GM23248 (cell line): ENCODE results near the gene LEKR1. TPM values are rescaled to one million over a fixed set of nuclear protein-coding genes. Genes with fewer than 3 reads are reported as not detected.
"Not testable (repeated sequence)": the region's sequence is repeated elsewhere in the genome, so short reads cannot be mapped to it uniquely, and the experiment has no call there.

Source experiments
- DNase-seq: peaks from one replicate; pipeline ENCODE4 v3.0.0-alpha.2; 2015
- H2AFZ ChIP-seq: fragments of 200-600 bp; sonication (generic); 2 replicates; pipeline ENCODE4 v1.6.1; 2016; ENCODE audit warnings: antibody characterized with exemption
- H3F3A ChIP-seq: fragments of 200-600 bp; sonication (generic); 2 replicates; pipeline ENCODE4 v1.6.1; 2016; ENCODE audit warnings: mild to moderate bottlenecking, antibody characterized with exemption, mixed run types; ENCODE audit not compliant: insufficient read depth
- H3K27ac ChIP-seq: fragments of 200-600 bp; sonication (generic); 2 replicates; pipeline ENCODE4 v1.5.1; 2016; ENCODE audit warnings: mild to moderate bottlenecking
- H3K27me3 ChIP-seq: fragments of 200-600 bp; sonication (generic); replicated peaks from 2 replicates; pipeline ENCODE4 v1.6.1; 2016; ENCODE audit warnings: mild to moderate bottlenecking; ENCODE audit not compliant: insufficient read depth
- H3K36me3 ChIP-seq: fragments of 200-600 bp; sonication (generic); 2 replicates; pipeline ENCODE4 v1.6.1; 2016; ENCODE audit warnings: low read depth, mild to moderate bottlenecking
- H3K4me1 ChIP-seq: fragments of 200-600 bp; sonication (generic); 2 replicates; pipeline ENCODE4 v1.6.1; 2016; ENCODE audit warnings: mild to moderate bottlenecking; ENCODE audit not compliant: insufficient read depth
- H3K4me2 ChIP-seq: fragments of 200-600 bp; sonication (generic); one replicate; pipeline ENCODE4 v1.6.1; 2016; ENCODE audit warnings: mild to moderate bottlenecking; ENCODE audit not compliant: unreplicated experiment
- H3K4me3 ChIP-seq: fragments of 200-600 bp; sonication (generic); 2 replicates; pipeline ENCODE4 v1.5.1; 2016; ENCODE audit warnings: mild to moderate bottlenecking
- H3K79me2 ChIP-seq: fragments of 200-600 bp; sonication (generic); 2 replicates; pipeline ENCODE4 v1.6.1; 2016; ENCODE audit warnings: mild to moderate bottlenecking; ENCODE audit not compliant: insufficient read depth
- H3K9ac ChIP-seq: fragments of 200-600 bp; sonication (generic); 2 replicates; pipeline ENCODE4 v1.6.1; 2016; ENCODE audit warnings: mild to moderate bottlenecking
- H3K9me2 ChIP-seq: fragments of 200-600 bp; sonication (generic); 2 replicates; pipeline ENCODE4 v1.6.1; 2016; ENCODE audit warnings: mixed run types, mild to moderate bottlenecking, moderate library complexity; ENCODE audit not compliant: insufficient read depth
- H3K9me3 ChIP-seq: fragments of 200-600 bp; sonication (generic); one replicate; pipeline ENCODE4 v1.6.1; 2017; ENCODE audit warnings: low read depth
- H4K20me1 ChIP-seq: fragments of 200-600 bp; sonication (generic); 2 replicates; pipeline ENCODE4 v1.6.0; 2016; ENCODE audit not compliant: insufficient read depth
- EZH2 ChIP-seq: fragments of 200-600 bp; sonication (generic); IDR thresholded peaks from 2 replicates; pipeline ENCODE4 v1.6.1; 2018; ENCODE audit warnings: antibody characterized with exemption, mild to moderate bottlenecking; ENCODE audit not compliant: insufficient read depth, poor library complexity, severe bottlenecking
- EZH2phosphoT487 ChIP-seq: fragments of 200-600 bp; sonication (generic); IDR thresholded peaks from 2 replicates; pipeline ENCODE4 v1.6.1; 2018; ENCODE audit warnings: antibody characterized with exemption, moderate library complexity, mild to moderate bottlenecking, low read depth; ENCODE audit not compliant: insufficient read depth
- WGBS, 2 experiments: methylation state at CpG; one replicate each; pipeline ENCODE4 v1.1.6; 2015 to 2017; ENCODE audit warnings: low lambda C conversion rate in 2 of 2, low coverage in 1 of 2; ENCODE audit errors: missing lambda C conversion rate in 2 of 2; 5-methylcytosine and 5-hydroxymethylcytosine counted together
- in situ Hi-C: fragments of 300-500 bp; cut with MboI; formaldehyde crosslinking; loops from 2 replicates; pipeline ENCODE4 v1.15.0; 2020
- polyA plus RNA-seq: library from polyadenylated mRNA; unstranded; fragments of >200 nt; fragmentation: Nextera tagmentation; extraction: Ambion mirVana; gene quantifications from 2 replicates; pipeline ENCODE4 v1.2.1, GENCODE V29; 2016
- total RNA-seq: library from RNA; depleted of rRNA; stranded (reverse); fragments of >200 nt; shearing (Covaris generic); gene quantifications from 2 replicates; pipeline ENCODE4 v1.2.3, GENCODE V29; 2014

LEKR1 gene
- total and polyA plus RNA-seq, 2 experiments from 2014 or later, result 0.32 to 0.43 TPM

GRCh38 chr3:156862338-156862737 lies 36.2 kb downstream of the LEKR1 start:
- no peaks in the 10 kb centered on the region for H4K20me1 ChIP-seq
- in situ Hi-C loops, result no loop called here
- H3K27me3 ChIP-seq, result no peaks in the 10 kb centered on the region
- WGBS, 2 experiments, result 78 to 81% methylated on average over 2 of the region's 2 CpGs
- H2AFZ ChIP-seq, result no peak overlapping the region
- H3K9me3 ChIP-seq, result no peaks in the 10 kb centered on the region
- H3F3A ChIP-seq, result no peaks in the 10 kb centered on the region
- no peak overlapping the region for H3K4me2 ChIP-seq
- H3K4me3 ChIP-seq, result no peak overlapping the region
- H3K9me2 ChIP-seq, result no peaks in the 10 kb centered on the region
- H3K79me2 ChIP-seq, result no peaks in the 10 kb centered on the region
- H3K9ac ChIP-seq, result no peak overlapping the region
- H3K27ac ChIP-seq, result no peak overlapping the region
- no peak for DNase-seq
- no peaks in the 10 kb centered on the region for H3K4me1 ChIP-seq
- no peaks in the 10 kb centered on the region for H3K36me3 ChIP-seq
- no peak for TF ChIP-seq EZH2
- no peak for TF ChIP-seq EZH2phosphoT487

GRCh38 chr3:156865732-156866131 lies 39.6 kb downstream of the LEKR1 start:
- no peaks in the 10 kb centered on the region for H3K27me3 ChIP-seq
- no peaks in the 10 kb centered on the region for H3K79me2 ChIP-seq
- DNase-seq, result peak; percentile 49
- TF ChIP-seq EZH2phosphoT487 (no peak), EZH2 (no peak)
- no peak overlapping the region for H3K4me3 ChIP-seq
- 42 to 46% methylated on average over 2 of the region's 2 CpGs for WGBS, 2 experiments
- H3K9me2 ChIP-seq, result no peaks in the 10 kb centered on the region
- no peaks in the 10 kb centered on the region for H3K4me1 ChIP-seq
- no peaks in the 10 kb centered on the region for H4K20me1 ChIP-seq
- H3K4me2 ChIP-seq, result no peak overlapping the region
- H3K27ac ChIP-seq, result no peak overlapping the region
- in situ Hi-C loops, result no loop called here
- H2AFZ ChIP-seq, result peak overlapping the region; percentile 45; the same call in 1 of the 2 replicates
- no peaks in the 10 kb centered on the region for H3F3A ChIP-seq
- H3K36me3 ChIP-seq, result no peaks in the 10 kb centered on the region
- H3K9ac ChIP-seq, result no peak overlapping the region
- no peaks in the 10 kb centered on the region for H3K9me3 ChIP-seq

GRCh38 chr3:156867174-156867573 lies 41.0 kb downstream of the LEKR1 start:
- Histone ChIP-seq H3K79me2 (no peaks in the 10 kb centered on the region), H3K36me3 (no peaks in the 10 kb centered on the region), H4K20me1 (no peaks in the 10 kb centered on the region), H3K9me2 (no peaks in the 10 kb centered on the region), H3F3A (no peaks in the 10 kb centered on the region), H3K27ac (no peak overlapping the region), H3K4me1 (no peaks in the 10 kb centered on the region), H3K9ac (no peak overlapping the region), H3K9me3 (no peaks in the 10 kb centered on the region), H3K4me3 (no peak overlapping the region), H3K27me3 (no peaks in the 10 kb centered on the region), H2AFZ (no peak overlapping the region), H3K4me2 (no peak overlapping the region)
- TF ChIP-seq EZH2phosphoT487 (no peak), EZH2 (no peak)
- WGBS, 2 experiments, result 43 to 69% methylated on average over 1 of the region's 1 CpG
- DNase-seq, result no peak
- in situ Hi-C loops, result no loop called here

DNA sequence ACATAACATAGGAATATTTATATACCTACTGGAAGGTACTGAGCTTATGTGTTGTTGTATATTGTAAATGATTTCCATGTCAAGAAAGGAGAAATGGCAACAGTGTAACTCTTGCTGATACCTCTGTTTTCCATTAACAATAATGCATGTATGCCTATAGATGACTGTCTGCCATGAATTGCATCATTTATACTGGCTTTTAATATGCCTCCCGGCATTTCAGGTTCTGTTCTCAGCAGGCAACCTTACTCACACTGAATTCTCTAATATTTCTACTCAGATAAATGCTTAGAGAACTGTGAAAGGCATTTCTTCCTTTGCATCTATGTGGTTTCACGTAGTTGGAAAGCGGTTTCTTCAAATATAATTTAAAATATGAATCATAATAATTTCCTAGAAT lies 41.8 kb downstream of the LEKR1 start:
- Histone ChIP-seq H3F3A (no peaks in the 10 kb centered on the region), H3K27ac (no peak overlapping the region), H3K4me3 (no peak overlapping the region), H3K9me3 (no peaks in the 10 kb centered on the region), H3K9ac (no peak overlapping the region), H4K20me1 (no peaks in the 10 kb centered on the region), H3K4me1 (no peaks in the 10 kb centered on the region), H3K27me3 (no peaks in the 10 kb centered on the region), H2AFZ (no peak overlapping the region), H3K79me2 (no peaks in the 10 kb centered on the region), H3K36me3 (no peaks in the 10 kb centered on the region), H3K9me2 (no peaks in the 10 kb centered on the region), H3K4me2 (no peak overlapping the region)
- in situ Hi-C loops, result no loop called here
- 79 to 87% methylated on average over 3 of the region's 3 CpGs for WGBS, 2 experiments
- DNase-seq, result no peak
- TF ChIP-seq EZH2phosphoT487 (no peak), EZH2 (no peak)

- no peak overlapping the region for H3K4me2 ChIP-seq
- H3K36me3 ChIP-seq, result no peaks in the 10 kb centered on the region
- H3K4me1 ChIP-seq, result no peaks in the 10 kb centered on the region
- 81 to 96% methylated on average over 1 of the region's 1 CpG for WGBS, 2 experiments
- no peak for DNase-seq
- H3K4me3 ChIP-seq, result no peak overlapping the region
- no peaks in the 10 kb centered on the region for H3K27me3 ChIP-seq
- H3F3A ChIP-seq, result no peaks in the 10 kb centered on the region
- no peaks in the 10 kb centered on the region for H4K20me1 ChIP-seq
- TF ChIP-seq EZH2 (no peak), EZH2phosphoT487 (no peak)
- no peak overlapping the region for H3K27ac ChIP-seq
- no peaks in the 10 kb centered on the region for H3K9me2 ChIP-seq
- no peaks in the 10 kb centered on the region for H3K9me3 ChIP-seq
- no peak overlapping the region for H2AFZ ChIP-seq
- no peak overlapping the region for H3K9ac ChIP-seq
- in situ Hi-C loops, result no loop called here
- no peaks in the 10 kb centered on the region for H3K79me2 ChIP-seq
These were observed 47.8 kb downstream of the LEKR1 start for GRCh38 chr3:156873906-156874305.

- in situ Hi-C loops, H3K9me2 ChIP-seq: not testable (repeated sequence)
- WGBS, 2 experiments, result 68 to 83% methylated on average over 3 of the region's 3 CpGs
These were observed 53.3 kb downstream of the LEKR1 start for GRCh38 chr3:156879491-156879890.

More at GRCh38 chr3:156879491-156879890, 53.3 kb downstream of the LEKR1 start:
- not testable (repeated sequence) for H3K9me3 ChIP-seq, H3K27ac ChIP-seq, H2AFZ ChIP-seq, H3F3A ChIP-seq, H3K9ac ChIP-seq, H3K4me3 ChIP-seq, H3K79me2 ChIP-seq, H3K4me1 ChIP-seq, DNase-seq, H3K36me3 ChIP-seq, H3K27me3 ChIP-seq, H3K4me2 ChIP-seq, H4K20me1 ChIP-seq
